HG02759 (cell line): ENCODE data around the gene GATM.
"Not testable (repeated sequence)": the region's sequence is repeated elsewhere in the genome, so short reads cannot be mapped to it uniquely, and the experiment has no call there.

Source experiments
- ATAC-seq: cut with Tn5 transposase; IDR thresholded peaks from one replicate; pipeline ENCODE4 v1.9.1; 2021; ENCODE audit warnings: mild to moderate bottlenecking, moderate library complexity; ENCODE audit not compliant: unreplicated experiment

GATM gene

DNA sequence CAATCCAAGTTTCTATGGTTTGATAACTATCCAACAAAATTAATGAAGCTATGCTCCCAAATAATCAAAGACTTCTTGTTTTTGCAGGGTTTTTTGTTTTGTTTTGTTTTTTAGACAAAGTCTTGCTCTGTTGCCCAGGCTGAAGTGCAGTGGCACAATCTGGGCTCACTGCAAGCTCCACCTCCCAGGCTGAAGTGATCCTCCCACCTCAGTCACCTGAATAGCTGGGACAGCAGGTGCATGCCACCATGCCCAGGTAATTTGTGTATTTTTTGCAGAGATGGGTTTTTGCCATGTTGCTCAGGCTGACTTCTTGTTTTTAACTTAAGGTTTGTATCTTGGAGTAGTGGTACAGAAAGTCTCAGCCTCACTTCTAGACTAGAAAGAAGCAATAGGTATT is 11.0 kb upstream of the GATM start:
- no peak for ATAC-seq

DNA sequence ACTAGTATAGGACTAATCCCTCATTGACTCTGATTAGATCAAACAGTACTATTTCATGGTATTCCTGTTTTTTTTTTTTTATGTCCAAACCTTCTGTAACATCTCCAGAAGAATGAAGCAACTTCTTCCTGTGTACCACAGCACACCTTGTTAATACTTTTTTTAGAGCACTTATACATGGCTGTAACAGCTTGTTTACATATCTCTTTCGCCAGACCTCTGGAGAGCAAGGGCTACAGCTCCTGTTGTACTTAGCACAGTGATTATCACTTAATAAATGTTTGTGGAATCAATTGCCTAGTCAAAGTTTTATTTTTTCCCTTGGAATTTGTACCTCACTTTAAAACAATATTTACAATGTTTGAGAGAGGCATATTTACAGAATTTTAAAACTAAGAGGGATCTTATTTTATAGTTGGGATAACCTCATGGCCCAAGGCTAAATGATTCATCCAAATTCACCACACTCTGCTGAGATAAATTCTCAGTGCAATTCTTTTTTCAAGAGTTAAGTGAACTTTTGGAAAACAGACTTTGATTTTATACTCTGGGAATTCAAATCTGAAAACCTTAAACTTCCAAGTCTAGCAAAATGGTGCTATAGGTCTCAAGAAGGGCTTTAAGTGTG is 9.2 kb upstream of the GATM start:
- ATAC-seq = no peak

DNA sequence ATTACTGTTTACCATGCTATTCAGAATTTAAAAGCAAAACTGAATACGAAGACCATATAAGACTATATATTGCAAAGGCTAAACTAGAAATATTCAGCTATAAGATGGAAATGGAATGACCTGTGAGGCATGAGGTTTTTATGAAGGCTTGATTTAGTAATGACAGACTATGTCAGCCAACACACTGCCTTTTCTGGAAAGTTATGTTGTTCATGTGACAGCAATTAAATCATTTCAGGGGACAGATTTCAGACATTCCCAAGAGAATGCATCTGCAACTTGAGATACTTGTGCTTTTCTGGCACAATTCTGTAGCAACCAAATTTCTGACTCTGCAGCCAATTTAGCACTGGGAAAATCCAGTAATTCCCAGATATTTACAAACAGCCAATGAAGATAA is 8.6 kb upstream of the GATM start:
- ATAC-seq = no peak

DNA sequence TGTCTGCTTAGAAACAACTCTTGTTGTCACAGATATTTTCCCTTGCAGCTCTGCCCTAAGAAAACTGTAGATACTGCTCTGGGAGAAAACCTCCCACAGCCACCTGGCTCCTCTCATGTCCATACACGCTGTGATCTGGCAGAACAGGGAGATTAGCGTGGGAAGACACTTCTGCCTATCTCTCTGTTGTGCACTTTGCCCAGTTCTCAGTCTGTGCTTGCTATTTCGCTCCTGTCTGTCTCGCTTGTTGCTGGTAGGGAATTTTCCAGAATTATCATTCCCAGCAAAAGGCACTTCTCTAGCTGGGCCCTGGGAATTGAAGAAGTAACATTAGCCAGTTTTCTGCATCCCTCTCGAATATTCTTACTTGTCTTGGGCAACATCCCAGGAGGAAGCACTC is 8.1 kb upstream of the GATM start:
- ATAC-seq = no peak

DNA sequence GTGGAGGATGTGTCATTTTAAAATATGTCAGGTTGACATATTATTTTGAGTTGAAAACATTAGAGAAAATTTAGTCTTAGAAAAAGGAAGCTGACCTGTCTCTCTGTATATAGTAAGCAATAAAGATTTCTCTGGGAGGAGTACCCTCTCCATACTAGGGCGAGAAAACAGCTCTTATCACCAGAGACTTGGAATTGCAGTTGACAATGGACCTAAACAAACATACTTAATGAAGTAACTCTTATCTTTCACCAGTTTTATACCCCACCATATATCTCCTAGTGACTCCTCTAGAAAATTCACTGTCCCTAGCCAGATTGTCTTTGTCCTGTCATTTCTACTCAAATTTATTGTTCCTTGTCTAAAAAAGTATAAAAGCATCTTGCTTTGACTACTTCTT is 7.2 kb upstream of the GATM start:
- no peak for ATAC-seq

DNA sequence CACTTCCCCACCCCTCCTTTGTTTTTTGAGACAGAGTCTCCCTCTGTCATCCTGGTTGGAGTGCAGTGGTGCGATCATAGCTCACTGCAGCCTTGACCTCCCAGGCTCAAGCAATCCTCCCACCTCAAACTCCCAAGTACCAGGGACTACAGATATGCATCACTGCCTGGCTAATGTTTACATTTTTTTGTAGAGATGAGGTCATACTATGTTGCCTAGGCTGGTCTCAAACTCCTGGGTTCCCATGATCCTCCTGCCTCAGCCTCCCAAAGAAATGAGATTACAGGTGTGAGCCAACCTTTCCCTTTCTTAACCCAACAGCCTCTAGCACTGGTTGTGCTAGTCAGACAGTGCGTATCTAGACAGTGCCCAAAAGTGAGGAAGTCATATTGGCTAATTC is 6.4 kb upstream of the GATM start:
- no peak for ATAC-seq

DNA sequence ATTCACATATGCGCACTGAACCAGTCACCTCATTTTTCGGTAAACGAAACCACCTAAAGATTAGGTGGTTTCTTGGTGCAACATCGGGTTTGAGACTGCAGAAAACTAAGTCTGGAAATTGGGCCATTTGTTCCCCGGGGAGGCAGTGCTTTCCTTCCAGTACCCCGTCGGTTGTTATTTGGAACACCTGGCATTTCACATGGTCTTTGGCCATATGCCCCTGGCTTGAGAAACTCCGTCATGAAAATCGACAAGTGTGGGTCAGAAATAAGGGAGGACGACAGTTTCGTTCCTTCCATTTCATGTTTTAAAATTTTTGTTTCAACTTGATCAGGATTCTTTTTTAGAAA is 544 bp upstream of the GATM start:
- ATAC-seq = no peak

DNA sequence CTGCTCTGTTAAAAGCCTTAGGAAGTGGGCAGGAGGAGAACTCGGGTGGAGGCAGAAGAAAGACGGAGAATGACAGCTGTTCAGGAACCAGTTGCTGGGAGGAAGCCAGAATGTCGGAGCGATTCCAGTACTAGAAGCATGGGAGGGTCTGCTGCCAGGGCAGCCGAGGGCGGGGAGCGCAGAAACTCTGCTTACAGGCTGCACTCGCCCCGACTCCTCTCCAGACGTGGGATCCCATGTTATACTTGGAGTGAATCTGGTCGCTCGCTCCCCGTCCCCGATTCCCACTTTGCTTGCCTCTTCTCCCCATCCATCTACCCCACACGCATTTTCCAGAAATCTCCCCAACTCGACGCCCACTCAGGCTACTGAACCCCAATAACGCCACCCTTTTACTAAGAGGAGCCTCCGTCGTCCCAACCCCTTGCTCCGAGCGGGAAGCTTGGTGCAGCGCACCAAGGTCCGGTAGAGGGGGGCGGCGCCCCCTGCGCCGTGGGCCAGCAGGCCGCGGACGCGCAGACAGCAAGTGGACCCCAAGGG is 665 bp downstream of the GATM start:
- ATAC-seq = peak; percentile 34

DNA sequence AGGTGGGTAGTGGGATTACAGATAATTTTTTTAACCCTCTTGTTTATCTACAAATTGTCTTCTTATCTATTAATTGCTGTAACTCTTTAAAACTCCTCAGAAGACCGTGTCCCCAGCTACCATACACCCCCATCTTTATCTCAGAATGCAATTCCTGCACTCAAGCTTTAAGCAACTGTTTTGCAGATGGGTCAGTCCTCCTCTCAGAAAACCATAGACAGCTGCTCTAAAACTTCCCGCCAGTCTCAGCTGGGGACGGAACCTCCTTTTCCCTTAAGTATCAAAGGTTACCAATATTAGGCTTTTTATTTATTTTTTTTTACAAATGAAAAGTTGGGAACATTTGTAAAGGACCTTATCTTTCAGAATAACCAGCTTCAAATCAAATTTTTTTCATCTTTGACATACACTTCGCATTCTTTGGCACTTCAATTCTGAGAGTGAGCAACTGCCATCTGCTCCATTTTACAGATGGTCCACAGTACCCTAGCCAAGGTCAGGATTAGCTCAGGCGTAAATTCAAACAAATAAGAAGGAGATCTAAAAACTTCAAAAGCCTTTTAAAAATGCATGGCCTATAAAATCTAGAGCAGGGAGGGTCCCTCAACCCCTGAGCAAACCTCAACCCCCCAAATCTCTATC is 1.3 kb downstream of the GATM start:
- no peak for ATAC-seq

DNA sequence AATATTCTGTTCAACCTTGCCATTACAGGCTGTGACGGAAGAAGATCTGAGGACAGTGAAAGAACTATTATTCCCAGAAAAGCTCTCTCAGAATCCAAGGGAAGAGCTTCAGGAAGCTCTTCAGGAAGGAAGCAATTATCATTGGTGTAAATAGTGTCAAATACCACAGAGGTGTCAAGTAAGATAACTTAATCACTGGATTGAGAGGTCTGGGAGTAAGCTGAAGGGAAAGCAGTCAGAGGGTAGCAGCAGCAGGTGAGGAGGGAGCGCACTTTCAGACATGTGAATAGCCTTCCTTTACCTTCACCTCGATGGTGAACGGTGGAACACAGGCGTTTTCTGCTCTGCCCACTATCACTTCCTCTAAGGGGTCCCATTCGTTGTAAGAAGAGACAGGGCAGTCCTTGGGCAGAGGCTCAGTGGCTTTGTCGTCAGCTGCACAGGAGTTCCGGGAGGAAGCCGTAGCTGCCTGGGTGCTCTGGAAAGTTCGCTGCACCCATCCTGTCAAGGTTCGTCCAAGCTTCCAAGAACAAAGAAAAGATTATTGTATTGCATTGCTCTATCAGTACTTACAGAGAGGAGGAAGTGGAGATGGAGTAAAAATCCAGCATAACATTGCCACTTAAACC is 1.9 kb downstream of the GATM start:
- ATAC-seq = no peak

DNA sequence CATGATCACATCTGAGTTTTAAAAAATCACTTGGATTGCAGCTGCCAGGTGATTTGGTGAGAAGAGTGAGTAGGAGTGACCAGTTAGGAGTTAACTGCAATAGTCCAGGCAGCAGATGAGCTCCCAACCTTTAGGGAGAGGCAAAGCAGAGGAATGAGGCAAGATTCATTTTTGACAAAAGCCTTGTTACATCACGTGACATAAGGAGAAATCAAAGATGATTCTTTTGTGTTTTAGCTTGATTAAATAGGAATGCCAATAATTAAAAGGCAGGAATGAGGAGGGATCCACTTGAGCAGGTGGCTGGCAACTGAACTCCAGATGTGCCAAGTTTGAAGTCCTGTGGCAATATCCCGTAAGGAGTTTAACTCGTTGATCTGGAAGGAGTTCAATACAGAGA is 2.5 kb downstream of the GATM start:
- no peak for ATAC-seq

DNA sequence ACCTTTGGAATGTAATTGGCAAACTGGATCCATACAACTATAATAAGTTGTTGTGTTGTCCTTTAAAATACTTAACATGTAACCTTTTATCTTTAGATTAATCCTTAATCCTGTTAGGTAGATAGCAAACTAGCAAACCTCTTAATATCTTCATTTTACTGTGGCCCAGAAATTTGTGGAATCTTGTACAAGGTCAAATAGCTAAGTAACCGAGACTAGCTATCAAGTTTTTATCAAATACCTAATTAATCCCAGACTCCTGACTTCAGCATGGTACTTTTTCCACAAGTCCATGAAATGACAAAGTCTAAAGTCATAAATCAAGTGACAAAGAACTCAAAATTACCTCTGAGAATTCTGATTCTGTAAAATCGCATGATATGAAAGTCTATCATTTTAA is 4.4 kb downstream of the GATM start:
- no peak for ATAC-seq

DNA sequence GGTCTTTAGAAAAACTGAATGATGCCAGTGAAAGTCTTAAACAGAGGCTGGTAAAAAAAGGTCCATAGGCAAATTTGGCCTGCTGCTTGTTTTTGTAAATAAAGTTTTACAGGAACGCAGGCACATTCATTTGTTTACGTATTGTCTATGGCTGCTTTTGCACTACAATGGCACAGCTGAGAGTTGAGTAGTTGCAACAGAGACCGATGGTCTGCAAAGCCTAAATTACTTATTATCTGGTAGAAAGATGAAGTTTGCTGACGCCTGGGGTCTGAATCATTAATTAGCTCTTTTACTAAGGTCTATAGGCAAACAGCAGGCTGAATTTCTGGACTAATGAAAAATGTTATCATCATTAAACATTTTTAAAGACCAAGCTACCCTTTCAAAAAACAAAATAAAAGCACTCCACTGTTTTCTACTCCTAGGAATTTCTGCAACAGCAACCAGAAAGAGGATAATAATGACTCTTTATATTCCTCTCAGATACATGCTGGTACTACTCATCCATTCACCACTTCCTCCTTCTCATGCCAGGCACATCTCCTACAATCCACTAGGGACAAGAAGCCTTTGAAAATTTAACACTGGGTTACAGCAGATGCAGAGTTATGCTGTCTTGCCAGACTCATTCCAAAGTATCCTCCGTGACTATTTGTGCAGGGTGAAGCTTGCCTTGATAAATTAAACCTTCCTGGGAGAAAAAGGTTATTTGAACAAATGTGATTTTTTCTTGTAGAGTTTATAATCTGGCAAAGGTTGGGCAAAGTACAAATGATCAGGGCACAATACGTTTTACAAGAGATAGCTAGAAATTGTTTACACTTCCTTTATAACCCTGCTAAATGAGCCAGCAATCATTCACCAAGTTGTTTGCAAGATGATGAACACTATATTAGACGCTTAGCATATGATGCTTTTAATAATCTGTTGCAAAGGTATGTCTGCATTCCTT is 6.0 kb downstream of the GATM start:
- no peak for ATAC-seq

DNA sequence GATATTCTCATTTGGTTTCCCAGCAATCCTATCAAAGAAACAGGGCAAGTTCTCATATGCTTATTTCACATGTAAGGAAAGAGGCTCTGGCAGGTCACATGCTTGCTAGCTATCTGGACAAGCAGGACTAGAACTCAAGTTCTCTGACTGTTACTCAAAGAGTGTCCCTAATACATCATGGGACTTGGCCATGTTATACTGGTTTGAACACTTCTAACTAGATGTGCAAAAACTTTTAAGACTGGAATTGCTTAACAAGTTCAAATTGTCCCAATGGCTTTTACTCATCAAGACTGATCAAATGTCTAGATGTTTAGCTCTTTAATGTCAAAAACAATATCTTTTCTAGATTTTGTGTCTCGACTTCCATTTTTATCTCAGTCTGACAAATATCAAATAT is 6.8 kb downstream of the GATM start:
- no peak for ATAC-seq

DNA sequence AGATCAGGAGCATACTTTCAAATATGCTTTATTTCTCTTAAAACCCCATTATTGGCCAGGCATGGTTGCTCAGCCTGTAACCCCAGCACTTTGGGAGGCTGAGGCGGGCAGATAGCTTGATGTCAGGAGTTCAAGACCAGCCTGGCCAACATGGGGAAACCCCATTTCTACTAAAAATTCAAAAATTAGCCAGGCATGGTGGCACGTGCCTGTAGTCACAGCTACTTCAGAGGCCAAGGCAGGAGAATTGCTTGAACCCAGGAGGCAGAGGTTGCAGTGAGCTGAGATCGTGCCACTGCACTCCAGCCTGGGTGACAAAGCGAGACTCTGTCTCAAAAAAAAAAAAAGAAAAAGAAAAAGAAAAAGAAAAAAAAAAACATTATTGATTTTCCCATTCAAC is 8.3 kb downstream of the GATM start:
- not testable (repeated sequence) for ATAC-seq

DNA sequence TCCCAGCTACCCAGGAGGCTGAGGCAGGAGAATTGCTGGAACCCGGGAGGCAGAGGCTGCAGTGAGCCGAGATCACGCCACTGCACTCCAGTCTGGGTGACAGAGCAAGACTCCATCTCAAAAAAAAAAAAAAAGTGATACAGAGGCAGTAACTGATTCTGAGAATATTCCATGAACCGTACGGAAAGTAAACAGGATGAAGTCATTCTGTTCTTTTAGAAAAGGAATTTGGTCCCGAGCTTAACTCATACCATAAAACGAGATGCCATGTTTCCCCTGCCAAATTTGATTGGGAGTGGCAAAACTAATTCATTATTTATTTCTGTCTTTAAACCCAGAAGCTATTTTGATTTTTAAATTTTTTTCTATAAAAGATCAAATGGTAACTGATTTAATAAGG is 11.1 kb downstream of the GATM start:
- not testable (repeated sequence) for ATAC-seq

DNA sequence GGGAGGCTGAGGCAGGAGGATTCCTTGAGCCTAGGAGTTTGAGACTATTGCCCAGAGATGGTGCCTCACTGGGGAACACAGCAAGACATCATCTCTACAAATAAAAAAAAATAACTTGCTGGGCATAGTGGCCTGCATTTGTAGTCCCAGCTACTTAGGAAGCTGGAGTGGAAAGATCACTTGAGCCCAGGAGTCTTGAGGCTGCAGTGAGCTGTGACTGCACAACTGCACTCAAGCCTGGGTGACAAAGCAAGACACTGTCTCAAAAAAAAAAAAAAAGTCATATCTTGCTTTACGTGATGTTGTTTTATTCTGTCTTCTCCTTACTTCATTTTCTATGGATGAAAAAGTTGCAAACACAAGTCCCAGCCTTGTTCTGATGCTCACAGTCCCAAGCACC is 14.1 kb downstream of the GATM start:
- no peak for ATAC-seq

DNA sequence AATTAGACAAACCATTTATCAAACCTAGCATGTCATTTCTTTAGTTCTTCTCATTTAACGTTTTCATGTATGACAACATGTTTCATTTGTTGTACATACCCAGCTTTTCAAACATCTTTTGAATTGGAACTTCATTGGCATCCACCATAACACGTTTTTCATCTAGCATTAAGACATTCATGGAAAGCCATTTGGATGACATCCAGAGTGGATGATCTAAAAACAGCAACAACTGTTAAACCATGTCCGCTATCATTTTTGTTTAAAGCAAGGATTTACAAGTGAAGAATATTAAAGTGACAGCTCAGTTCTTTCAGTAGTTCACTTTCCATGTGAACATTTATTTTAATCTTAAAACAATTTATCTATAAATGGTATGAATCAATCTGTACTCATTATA is 14.5 kb downstream of the GATM start:
- no peak for ATAC-seq

DNA sequence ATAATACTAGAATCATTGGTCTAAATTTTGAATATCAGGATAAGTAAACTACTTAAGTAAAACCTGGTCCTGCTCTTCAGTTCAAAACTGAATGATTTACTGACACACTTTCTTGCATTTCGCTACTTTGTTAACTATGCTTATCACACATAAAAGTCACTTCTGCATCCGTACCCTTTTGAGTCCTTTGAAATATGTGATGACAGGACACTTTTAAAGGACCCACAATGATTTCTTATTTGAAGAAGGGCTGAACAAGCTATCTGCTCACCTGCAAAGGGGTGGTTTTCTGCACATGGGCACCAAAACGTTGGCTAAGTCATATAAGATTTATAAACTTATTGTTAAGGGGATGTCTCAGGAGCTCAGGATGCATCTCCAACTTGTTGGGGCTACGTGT is 15.0 kb downstream of the GATM start:
- no peak for ATAC-seq

DNA sequence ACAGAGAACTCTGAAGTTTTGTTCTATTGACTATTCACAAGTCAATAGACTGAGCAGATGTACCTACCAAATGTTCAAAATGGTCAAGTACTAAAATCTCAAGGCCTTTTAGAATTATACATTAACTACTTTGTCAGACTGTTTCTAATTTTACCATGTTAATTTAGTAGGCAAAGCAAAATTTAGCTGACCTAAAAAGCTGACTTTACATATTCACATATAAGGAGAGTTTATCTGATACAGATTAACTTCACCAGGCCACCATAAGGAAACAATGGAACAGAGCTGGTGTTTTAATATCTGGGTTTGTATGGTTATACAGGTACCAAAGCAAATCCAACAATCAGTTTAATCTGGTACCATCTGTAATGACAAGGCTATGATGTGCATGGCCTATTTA is 15.9 kb downstream of the GATM start:
- no peak for ATAC-seq

DNA sequence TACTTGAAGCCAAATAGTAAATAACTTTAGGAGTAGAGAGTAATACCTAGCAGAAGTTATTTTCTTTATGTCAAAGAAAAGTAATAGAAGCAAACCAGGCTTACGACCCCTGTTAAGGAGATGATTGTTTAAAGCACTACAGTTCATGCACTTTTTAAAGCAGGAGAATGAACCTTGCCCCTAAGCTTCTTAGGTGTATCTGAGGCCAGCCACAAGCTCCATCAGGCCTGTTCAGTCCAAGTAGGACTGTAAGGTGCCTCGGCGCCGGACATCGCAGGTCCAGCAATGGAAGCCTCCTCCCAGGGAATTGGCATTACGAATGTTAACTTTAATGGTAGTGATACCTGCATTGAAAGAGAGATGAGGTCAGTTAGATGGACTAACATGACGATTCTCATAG is 16.5 kb downstream of the GATM start:
- ATAC-seq = no peak
